C4-2B (cell line): ENCODE data around the gene NPEPL1.

Experiments
- H3K27ac ChIP-seq: fragments of 450-650 bp; 2 replicates; pipeline ENCODE4 v1.5.1; 2017
- CTCF ChIP-seq: fragments of 450-650 bp; conservative IDR thresholded peaks from 2 replicates; pipeline ENCODE4 v1.5.1; 2017; ENCODE audit warnings: mild to moderate bottlenecking
- ZFX ChIP-seq: fragments of 450-650 bp; IDR thresholded peaks from 2 replicates; pipeline ENCODE4 v1.6.1; 2017

NPEPL1 gene

GRCh38 chr20:58717278-58718091 lies 24.9 kb downstream of the NPEPL1 start:
- H3K27ac ChIP-seq = no peak overlapping the region
- TF ChIP-seq CTCF = no peak
- TF ChIP-seq ZFX = no peak

GRCh38 chr20:58718121-58718563 lies 25.5 kb downstream of the NPEPL1 start:
- TF ChIP-seq CTCF (no peak), ZFX (no peak)
- H3K27ac ChIP-seq = no peak overlapping the region

- peak overlapping the region; percentile 57; the same call in 1 of the 2 replicates for H3K27ac ChIP-seq
- TF ChIP-seq CTCF = no peak
- no peak for TF ChIP-seq ZFX
Measured at GRCh38 chr20:58718729-58719128, 26.1 kb downstream of the NPEPL1 start.

- TF ChIP-seq CTCF (no peak), ZFX (no peak)
- H3K27ac ChIP-seq = peak overlapping the region; percentile 57
Measured at GRCh38 chr20:58719258-58719657, 26.7 kb downstream of the NPEPL1 start.

- TF ChIP-seq ZFX (no peak), CTCF (no peak)
- H3K27ac ChIP-seq = peak overlapping the region; percentile 57
Measured at GRCh38 chr20:58719971-58720371, 27.4 kb downstream of the NPEPL1 start.

GRCh38 chr20:58720890-58721289 lies 28.3 kb downstream of the NPEPL1 start:
- H3K27ac ChIP-seq = no peak overlapping the region
- TF ChIP-seq CTCF (no peak), ZFX (no peak)

- TF ChIP-seq ZFX (no peak), CTCF (no peak)
- H3K27ac ChIP-seq = no peak overlapping the region
Measured at GRCh38 chr20:58721951-58722778, 29.6 kb downstream of the NPEPL1 start.
